Limb (tissue), 2 donors: ENCODE results near the gene HEPACAM.

Experiments
- DNase-seq, 2 donors: peaks; one replicate each; pipeline ENCODE4 v3.0.0-alpha.2; 2016; ENCODE audit errors: extremely low spot score in 2 of 2

HEPACAM gene

GRCh38 chr11:124943741-124944140 is 7.9 kb upstream of the HEPACAM start:
- DNase-seq, result no peak

- DNase-seq, result no peak
Measured at GRCh38 chr11:124943254-124943616, 7.4 kb upstream of the HEPACAM start.

GRCh38 chr11:124942466-124943253 is 6.8 kb upstream of the HEPACAM start:
- no peak for DNase-seq

GRCh38 chr11:124941703-124942102 is 5.9 kb upstream of the HEPACAM start:
- no peak for DNase-seq

GRCh38 chr11:124938970-124939369 is 3.1 kb upstream of the HEPACAM start:
- DNase-seq, result no peak

GRCh38 chr11:124938206-124938765 is 2.4 kb upstream of the HEPACAM start:
- no peak for DNase-seq

GRCh38 chr11:124937336-124937935 is 1.6 kb upstream of the HEPACAM start:
- no peak for DNase-seq

- no peak for DNase-seq
Measured at GRCh38 chr11:124934862-124935547, 842 bp downstream of the HEPACAM start.

- DNase-seq, result no peak
Measured at GRCh38 chr11:124930799-124931198, 5.0 kb downstream of the HEPACAM start.

GRCh38 chr11:124928942-124929665 is 6.7 kb downstream of the HEPACAM start:
- no peak for DNase-seq

- DNase-seq, result no peak
Measured at GRCh38 chr11:124923296-124923695, 12.6 kb downstream of the HEPACAM start.

GRCh38 chr11:124922831-124923230 is 13.0 kb downstream of the HEPACAM start:
- no peak for DNase-seq

- DNase-seq, result peak; percentile 68 to 90
Measured at GRCh38 chr11:124920870-124921609, 14.8 kb downstream of the HEPACAM start.

GRCh38 chr11:124920356-124920755 is 15.5 kb downstream of the HEPACAM start:
- DNase-seq, result no peak

GRCh38 chr11:124919898-124920297 is 15.9 kb downstream of the HEPACAM start:
- no peak for DNase-seq

GRCh38 chr11:124918950-124919349 is 16.9 kb downstream of the HEPACAM start, which contains the start of gene HEPN1:
HEPN1 (plus strand) TSS chr11:124919250.
- DNase-seq, result no peak

GRCh38 chr11:124917115-124917637 is 18.7 kb downstream of the HEPACAM start:
- no peak for DNase-seq

GRCh38 chr11:124916370-124916710 is 19.5 kb downstream of the HEPACAM start:
- DNase-seq, result no peak

GRCh38 chr11:124915541-124916369 is 20.1 kb downstream of the HEPACAM start:
- no peak for DNase-seq

GRCh38 chr11:124902616-124903015 is 33.2 kb downstream of the HEPACAM start:
- DNase-seq, result no peak
